Measurements from ENCODE around the gene DLGAP1.

DNA sequence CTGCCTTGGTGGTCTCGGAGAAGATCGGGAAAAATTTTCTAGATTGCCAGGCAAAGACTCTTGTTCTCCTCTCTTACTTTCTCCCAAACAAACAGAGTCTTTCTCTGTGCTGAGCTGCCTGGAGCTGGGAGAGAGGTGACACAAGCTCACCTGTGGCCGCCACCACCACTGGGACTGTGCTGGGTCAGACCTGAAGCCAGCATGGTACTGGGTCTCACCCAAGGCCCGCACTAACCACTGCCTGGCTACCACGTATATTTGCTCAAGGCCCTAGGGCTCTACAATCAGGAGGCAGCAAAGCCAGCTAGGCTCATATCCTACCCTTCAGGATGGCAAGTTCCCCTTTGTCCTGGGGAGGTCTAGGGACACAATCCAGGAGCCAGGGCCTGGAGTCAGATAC, 312.2 kb downstream of the DLGAP1 start:
- TF ChIP-seq POLR2A (IDR thresholded peaks at IDR 0.05; ENCODE audit: low read length) (no peak), GATA1 (IDR thresholded peaks at IDR 0.05; ENCODE audit: low read depth, low read length) (no peak)

All from erythroblast (primary cell).